ENCODE data around the gene SYNM. TPM values are rescaled to one million over a fixed set of nuclear protein-coding genes. Genes with fewer than 3 reads are reported as not detected.

The SYNM gene
- total RNA-seq, 1 donor from 2014 or later, result 1.7 TPM

GRCh38 chr15:99180086-99180963 lies 75.4 kb downstream of the SYNM start:
- TF ChIP-seq, protein P1, sequence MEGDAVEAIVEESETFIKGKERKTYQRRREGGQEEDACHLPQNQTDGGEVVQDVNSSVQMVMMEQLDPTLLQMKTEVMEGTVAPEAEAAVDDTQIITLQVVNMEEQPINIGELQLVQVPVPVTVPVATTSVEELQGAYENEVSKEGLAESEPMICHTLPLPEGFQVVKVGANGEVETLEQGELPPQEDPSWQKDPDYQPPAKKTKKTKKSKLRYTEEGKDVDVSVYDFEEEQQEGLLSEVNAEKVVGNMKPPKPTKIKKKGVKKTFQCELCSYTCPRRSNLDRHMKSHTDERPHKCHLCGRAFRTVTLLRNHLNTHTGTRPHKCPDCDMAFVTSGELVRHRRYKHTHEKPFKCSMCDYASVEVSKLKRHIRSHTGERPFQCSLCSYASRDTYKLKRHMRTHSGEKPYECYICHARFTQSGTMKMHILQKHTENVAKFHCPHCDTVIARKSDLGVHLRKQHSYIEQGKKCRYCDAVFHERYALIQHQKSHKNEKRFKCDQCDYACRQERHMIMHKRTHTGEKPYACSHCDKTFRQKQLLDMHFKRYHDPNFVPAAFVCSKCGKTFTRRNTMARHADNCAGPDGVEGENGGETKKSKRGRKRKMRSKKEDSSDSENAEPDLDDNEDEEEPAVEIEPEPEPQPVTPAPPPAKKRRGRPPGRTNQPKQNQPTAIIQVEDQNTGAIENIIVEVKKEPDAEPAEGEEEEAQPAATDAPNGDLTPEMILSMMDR (IDR thresholded peaks at IDR 0.05; ENCODE audit: unreplicated experiment), result no peak
- Mint-ChIP-seq H3K4me3 (ENCODE audit: unreplicated experiment) (no peak overlapping the region), H3K4me1 (ENCODE audit: unreplicated experiment) (peaks cover 16% of the 10 kb centered on the region), H3K27ac (ENCODE audit: unreplicated experiment) (no peak overlapping the region), H3K36me3 (ENCODE audit: low read depth, unreplicated experiment) (peaks cover 10% of the 10 kb centered on the region), H3K27me3 (ENCODE audit: unreplicated experiment) (peaks cover 2% of the 10 kb centered on the region), H3K9me3 (ENCODE audit: unreplicated experiment) (no peaks in the 10 kb centered on the region)
- DNase-seq (ENCODE audit: low spot score), result no peak

- no peak overlapping the region for H3K4me3 Mint-ChIP-seq (ENCODE audit: unreplicated experiment)
- H3K4me1 Mint-ChIP-seq (ENCODE audit: unreplicated experiment), result peaks cover 16% of the 10 kb centered on the region
- no peaks in the 10 kb centered on the region for H3K9me3 Mint-ChIP-seq (ENCODE audit: unreplicated experiment)
- H3K27me3 Mint-ChIP-seq (ENCODE audit: unreplicated experiment), result peaks cover 2% of the 10 kb centered on the region
- H3K27ac Mint-ChIP-seq (ENCODE audit: unreplicated experiment), result no peak overlapping the region
- peaks cover 10% of the 10 kb centered on the region for H3K36me3 Mint-ChIP-seq (ENCODE audit: low read depth, unreplicated experiment)
- no peak for DNase-seq (ENCODE audit: low spot score)
- TF ChIP-seq, protein P1 (IDR thresholded peaks at IDR 0.05; ENCODE audit: unreplicated experiment), result no peak
Observed at GRCh38 chr15:99180964-99181306, 76.1 kb downstream of the SYNM start.

- TF ChIP-seq, protein P1 (IDR thresholded peaks at IDR 0.05; ENCODE audit: unreplicated experiment), result no peak
- H3K27ac Mint-ChIP-seq (ENCODE audit: unreplicated experiment), result peak overlapping the region; percentile 22
Observed at GRCh38 chr15:99181545-99181971, 76.7 kb downstream of the SYNM start.

GRCh38 chr15:99182791-99183190 lies 77.9 kb downstream of the SYNM start:
- Mint-ChIP-seq H3K4me1 (ENCODE audit: unreplicated experiment) (peaks cover 16% of the 10 kb centered on the region), H3K27me3 (ENCODE audit: unreplicated experiment) (peaks cover 2% of the 10 kb centered on the region), H3K36me3 (ENCODE audit: low read depth, unreplicated experiment) (peaks cover 10% of the 10 kb centered on the region), H3K9me3 (ENCODE audit: unreplicated experiment) (no peaks in the 10 kb centered on the region), H3K4me3 (ENCODE audit: unreplicated experiment) (no peak overlapping the region), H3K27ac (ENCODE audit: unreplicated experiment) (no peak overlapping the region)
- TF ChIP-seq, protein P1 (IDR thresholded peaks at IDR 0.05; ENCODE audit: unreplicated experiment), result no peak
- DNase-seq (ENCODE audit: low spot score), result no peak

More at GRCh38 chr15:99181545-99181971, 76.7 kb downstream of the SYNM start:
- DNase-seq (ENCODE audit: low spot score), result no peak
- Mint-ChIP-seq H3K9me3 (ENCODE audit: unreplicated experiment) (no peaks in the 10 kb centered on the region), H3K4me3 (ENCODE audit: unreplicated experiment) (no peak overlapping the region), H3K27me3 (ENCODE audit: unreplicated experiment) (peaks cover 2% of the 10 kb centered on the region), H3K36me3 (ENCODE audit: low read depth, unreplicated experiment) (peaks cover 10% of the 10 kb centered on the region), H3K4me1 (ENCODE audit: unreplicated experiment) (peaks cover 16% of the 10 kb centered on the region)

Other genes with a start within 250 kb of the SYNM start
- gene PGPEP1L, start 97.3 kb upstream of the SYNM start, total RNA-seq (ENCODE audit: unreplicated experiment), result not detected
- 24.3 TPM for gene TTC23, start 144.5 kb downstream of the SYNM start, total RNA-seq (ENCODE audit: unreplicated experiment)
- 33.0 TPM for gene LRRC28, start 146.4 kb downstream of the SYNM start, total RNA-seq (ENCODE audit: unreplicated experiment)